KG1 (cell line): ENCODE results near the gene ESRP2.

ENCODE experiments used
- DNase-seq: peaks from one replicate; lab custom pipeline; 2025; lab: John Stamatoyannopoulos, UW

ESRP2 gene

DNA sequence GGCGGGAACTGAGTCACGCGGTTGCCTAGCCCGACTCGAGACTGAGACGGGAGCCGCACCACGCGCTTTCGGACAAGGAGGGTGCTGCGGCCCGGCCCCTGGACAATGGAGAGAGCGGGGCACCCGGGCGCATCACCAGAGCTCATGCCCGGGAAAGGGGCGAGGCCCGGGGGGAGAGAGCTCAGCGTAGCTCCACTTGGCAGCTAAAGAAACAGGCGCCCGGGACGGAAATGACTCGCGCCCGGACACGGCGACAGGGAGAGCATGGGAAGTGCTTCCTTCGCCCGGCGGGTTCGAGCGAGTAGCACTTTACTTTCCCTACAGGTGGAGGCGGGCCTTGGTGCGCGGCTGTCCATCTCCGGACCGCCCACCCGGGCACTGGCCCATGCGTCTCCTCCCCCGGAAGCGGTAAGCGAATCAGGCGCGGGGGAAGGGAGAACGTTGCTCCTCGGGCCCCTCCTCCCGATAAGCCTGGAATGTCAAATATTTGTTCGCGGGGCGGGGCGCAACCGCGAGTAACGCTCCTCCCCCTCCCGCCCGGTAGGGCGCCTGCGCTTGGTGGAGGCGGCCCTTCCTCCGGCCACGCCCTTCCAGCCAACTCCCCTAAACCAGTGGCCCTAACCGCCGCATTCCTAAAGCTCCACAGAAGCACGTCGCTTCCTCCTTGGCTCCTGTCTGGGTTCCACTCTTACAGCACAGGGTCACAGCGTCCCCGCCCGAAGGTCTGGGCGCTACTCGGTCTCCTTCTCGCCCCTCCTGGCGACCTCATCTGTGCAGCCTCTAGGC is 1.5 kb upstream of the ESRP2 start:
- no peak for DNase-seq

DNA sequence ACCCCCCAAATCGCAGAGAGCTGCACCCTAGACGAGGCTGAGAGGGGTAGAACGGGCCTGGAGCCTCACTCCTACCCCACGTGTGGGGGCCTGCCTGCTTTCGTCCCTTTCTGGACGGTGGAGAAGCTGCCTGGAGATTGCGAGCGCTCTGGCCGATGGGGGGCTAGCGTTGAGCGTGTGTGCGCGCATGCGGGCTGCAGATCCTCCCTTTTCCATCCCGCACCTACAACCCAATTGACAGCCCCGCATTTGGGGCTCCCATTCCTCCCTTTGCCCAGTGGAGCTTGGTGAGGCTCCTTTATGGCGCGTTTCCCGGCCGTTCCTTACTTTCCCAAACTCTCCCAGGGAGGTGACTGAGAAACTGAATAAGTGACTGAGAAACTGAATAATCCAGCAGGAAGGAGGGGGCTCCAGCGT is 907 bp upstream of the ESRP2 start:
- no peak for DNase-seq

DNA sequence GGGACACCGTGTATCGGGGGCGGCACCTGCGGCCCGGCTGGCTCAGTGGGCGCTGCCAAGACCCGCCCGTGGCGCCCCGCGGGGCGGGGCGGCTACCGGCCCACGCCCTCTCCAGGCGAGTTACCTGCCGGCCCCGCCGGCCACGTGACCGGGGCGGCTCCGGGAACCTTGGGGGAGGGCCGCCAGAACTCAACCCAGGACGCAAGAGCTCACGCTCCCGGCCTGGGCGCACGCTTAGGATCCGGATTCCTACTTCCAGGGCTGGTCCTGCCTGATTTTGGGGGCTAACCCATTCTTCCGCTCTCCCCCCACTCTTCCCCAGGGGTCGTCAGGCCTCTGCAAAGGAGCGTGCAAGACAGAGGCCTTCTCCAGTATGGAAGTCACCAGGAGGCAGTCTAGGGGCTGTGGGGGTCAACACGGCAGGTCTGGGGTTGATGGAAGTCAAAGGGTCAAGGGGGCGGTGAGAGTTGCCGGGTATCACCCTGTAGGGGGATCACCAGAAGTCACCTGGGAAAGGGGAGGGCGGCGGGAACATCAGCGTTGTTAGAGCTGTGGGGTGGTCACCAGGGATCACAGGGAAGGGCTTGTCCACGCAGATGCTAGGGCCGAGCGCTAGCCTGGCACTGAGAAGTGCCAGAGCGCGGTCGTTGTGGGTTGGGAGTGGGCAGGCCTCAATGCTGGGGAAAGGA is 354 bp upstream of the ESRP2 start:
- DNase-seq: no peak

- no peak for DNase-seq
These were observed 630 bp downstream of the ESRP2 start for GRCh38 chr16:68235108-68235886.

DNA sequence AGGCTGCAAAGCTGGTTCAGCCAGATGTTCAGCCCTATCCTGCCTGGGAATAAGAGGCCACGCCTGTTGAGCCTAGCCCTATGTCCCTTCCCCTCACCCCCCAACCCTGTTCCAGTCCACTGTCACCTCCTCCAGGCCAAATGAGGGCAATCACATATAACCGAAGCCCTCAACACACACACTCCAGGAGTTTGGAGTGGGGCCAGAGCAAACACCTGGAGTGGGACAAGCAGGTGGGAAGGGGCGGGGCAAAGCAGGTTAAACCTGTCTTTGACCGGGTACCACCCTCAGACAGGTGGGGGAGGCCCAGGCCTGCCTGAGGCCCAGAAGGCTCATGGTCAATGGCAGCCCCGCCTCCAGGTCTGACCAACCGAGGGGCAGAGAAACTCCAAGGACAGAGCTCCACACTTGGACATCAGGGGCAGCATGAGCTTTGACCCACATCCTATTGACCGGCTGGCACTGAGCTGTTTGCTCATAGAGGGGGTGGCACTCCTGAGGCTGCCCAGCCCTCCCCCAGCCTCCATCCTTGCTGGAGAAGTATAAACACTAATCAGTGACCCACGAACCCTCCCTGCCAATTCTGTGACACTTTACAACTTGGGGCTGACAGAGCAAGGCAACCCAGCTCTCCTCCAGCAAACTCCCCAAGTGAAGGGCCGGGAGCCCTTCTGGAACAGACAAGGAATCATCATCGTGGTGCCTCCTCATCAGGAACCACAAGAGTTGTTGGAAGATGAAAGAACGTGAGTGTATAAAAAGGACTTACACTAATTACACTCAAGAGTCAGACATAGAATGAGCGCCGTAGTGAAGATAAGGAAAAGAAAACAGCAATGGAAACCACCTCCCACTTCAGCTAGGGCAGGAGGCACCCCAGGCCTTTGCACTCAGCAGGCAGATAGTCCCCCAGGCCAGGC is 1.5 kb downstream of the ESRP2 start:
- DNase-seq: no peak

DNA sequence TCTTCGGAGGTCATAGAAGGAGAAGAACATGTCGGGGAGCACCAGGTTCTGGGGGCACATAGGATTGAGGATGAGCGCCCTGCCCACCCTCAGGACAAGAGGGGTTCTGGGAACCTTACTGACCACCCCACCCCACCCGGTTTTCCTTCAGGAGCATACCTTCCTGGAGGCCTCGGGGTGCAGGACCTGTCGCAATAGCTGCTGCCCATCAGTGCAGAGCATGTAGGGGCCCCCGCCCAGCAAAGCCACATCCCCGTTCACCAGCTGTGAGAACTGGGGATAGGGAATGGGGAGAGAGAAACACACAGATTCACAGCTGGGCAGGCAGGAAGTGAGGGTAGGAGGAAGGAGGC is 2.1 kb downstream of the ESRP2 start:
- no peak for DNase-seq

DNA sequence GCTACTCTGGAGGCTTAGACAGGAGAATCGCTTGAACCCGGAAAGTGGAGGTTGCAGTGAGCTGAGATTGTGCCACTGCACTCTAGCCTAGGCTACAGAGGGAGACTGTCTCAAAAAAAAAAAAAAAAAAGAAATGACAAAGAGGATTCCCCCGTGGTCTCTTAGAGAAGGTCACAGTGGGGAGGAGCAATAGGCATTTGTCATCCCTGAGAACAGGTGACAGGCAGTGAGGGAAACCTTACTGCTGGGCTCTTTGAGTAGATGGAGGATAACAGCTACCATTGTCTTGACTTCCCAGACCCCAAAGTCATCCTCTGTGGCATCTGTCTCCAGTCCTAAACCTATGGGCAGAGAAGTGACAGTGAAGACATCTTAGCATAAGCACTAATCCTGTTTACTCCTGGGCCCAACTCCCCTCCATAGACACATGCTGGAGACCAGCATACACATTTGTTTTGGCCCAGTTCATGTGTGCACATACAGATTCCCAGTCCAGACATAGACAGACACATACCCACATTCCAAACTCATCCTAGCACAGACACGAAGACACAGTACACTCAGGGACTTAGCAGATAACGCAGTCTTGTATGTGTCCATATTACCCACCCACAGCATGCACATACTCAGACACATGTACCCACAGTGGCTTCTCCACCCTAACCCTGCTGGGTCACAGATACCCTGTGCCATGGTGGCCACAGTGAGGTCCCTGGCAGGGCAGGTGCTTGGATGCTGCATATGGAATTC is 2.7 kb downstream of the ESRP2 start:
- no peak for DNase-seq

DNA sequence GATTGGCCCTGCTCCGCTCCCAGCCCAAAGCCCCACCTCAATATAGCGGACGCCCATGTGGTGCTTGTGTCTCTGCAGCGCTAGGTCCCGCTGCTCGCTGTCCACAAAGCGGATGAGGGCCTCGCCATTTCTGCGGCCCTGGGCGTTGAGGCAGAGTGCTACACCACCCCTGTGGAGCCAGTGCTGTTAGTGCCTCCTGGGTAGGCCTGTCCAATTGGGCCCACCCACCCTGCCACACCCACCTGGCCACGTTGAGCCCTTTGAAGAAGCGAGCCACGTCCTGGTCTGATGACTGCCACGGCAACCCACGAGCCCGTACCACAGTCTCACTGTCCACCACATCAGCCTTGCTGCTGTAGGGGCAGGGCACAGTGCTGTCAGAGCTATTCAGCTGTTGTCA is 3.6 kb downstream of the ESRP2 start:
- DNase-seq: no peak

GRCh38 chr16:68231384-68232136 is 4.4 kb downstream of the ESRP2 start:
- no peak for DNase-seq

- no peak for DNase-seq
These were observed 5.0 kb downstream of the ESRP2 start for GRCh38 chr16:68230956-68231355.

GRCh38 chr16:68230176-68230571 is 5.8 kb downstream of the ESRP2 start:
- DNase-seq: no peak

DNA sequence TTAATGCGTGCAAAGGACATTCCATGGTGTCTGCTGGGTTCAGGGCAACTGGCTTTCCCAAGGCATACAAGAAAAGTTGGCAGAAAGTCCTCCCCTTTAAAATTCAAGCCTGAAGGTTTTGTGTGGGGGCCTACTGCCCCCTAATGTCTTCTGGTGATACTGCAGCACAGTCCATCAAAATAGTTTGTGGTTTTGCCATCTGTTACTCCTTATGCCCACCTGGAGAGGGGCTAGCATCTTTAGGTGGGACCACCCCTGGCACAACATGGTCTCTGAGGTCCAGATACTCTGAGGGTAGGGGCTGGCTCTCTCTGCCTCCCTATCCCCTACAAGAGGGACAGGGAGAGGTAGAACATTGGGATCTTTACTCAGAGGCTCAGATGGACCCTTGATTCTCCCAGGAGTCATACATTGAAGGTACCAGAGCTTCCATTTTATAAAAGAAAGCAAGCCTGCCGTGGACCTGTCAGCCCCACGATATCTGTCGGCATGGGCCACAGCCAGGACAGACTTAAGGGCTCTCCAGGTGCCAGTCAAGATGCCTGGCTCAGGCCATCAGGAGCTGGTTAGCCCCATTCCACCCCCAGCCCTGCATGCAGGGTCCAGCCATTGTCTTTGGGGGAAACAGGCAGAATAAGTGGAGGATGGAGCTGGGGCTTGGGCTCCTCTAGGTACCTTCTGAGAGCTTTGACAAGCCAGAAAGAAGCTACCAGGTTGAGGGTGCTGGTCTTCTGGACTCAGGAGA is 6.3 kb downstream of the ESRP2 start:
- DNase-seq: no peak

- DNase-seq: no peak
These were observed 7.3 kb downstream of the ESRP2 start for GRCh38 chr16:68228652-68229051.

DNA sequence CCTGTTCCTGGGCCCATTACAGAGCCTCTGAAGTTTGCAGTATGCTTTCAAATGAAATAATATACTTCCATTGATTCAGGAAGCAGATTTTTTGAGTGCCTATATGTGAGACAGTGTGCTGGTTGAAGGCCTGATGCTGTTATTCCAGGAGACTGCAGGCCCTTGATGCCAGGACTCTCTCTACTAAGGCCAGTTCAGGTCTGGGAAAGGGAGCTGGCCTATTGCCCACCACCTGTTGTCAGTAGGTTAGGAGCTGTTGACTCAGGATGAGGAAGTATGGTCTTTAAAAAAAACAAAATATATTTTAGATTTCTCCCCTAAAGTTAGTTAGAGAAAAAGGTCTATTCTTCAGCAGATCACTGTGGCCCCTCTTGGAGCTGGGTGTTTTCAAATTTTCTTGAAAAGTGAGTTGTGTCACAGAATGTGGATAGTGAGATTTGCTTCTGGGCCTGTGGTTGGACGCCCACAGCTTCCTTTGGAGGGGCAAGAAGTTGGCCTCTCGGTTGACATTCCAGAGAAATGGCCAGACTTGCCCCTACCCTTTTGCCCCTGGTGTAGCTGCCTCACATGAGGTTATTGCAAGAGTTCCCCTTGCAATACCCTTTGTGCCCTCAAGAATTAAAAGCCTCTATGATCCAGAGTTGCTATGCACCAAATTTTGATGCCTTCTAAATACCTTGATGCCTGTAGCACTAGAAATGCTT is 7.9 kb downstream of the ESRP2 start:
- DNase-seq: no peak

GRCh38 chr16:68227183-68227793 is 8.6 kb downstream of the ESRP2 start:
- no peak for DNase-seq

DNA sequence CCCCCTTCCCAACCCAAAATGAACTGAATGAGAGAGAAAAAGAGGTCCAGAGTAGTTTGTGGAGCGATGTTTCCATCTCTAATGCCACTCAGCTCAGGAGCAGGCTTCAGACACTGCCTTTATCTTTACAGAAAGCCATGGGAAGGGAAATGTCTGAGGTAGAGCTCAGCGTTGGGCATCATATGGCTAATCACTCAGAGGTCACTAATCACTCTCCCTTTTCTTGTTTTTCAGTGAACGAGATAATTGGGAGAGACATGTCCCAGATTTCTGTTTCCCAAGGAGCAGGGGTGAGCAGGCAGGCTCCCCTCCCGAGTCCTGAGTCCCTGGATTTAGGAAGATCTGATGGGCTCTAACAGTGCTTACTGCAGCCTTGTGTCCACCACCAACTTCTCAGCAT is 9.8 kb downstream of the ESRP2 start:
- no peak for DNase-seq

- DNase-seq: no peak
These were observed 12.9 kb downstream of the ESRP2 start for GRCh38 chr16:68223072-68223471.

GRCh38 chr16:68219725-68220351 is 16.1 kb downstream of the ESRP2 start:
- DNase-seq: no peak
